SKM-1 treated with dmso at 0.1 percent for 144 hours (cell line): ENCODE data around the gene CENPC.
"Not testable (repeated sequence)": the region's sequence is repeated elsewhere in the genome, so short reads cannot be mapped to it uniquely, and the experiment has no call there.

Source experiments
- DNase-seq: peaks from one replicate; lab custom pipeline; 2025; ENCODE audit not compliant: unreplicated experiment; lab: John Stamatoyannopoulos, UW

Gene CENPC

DNA sequence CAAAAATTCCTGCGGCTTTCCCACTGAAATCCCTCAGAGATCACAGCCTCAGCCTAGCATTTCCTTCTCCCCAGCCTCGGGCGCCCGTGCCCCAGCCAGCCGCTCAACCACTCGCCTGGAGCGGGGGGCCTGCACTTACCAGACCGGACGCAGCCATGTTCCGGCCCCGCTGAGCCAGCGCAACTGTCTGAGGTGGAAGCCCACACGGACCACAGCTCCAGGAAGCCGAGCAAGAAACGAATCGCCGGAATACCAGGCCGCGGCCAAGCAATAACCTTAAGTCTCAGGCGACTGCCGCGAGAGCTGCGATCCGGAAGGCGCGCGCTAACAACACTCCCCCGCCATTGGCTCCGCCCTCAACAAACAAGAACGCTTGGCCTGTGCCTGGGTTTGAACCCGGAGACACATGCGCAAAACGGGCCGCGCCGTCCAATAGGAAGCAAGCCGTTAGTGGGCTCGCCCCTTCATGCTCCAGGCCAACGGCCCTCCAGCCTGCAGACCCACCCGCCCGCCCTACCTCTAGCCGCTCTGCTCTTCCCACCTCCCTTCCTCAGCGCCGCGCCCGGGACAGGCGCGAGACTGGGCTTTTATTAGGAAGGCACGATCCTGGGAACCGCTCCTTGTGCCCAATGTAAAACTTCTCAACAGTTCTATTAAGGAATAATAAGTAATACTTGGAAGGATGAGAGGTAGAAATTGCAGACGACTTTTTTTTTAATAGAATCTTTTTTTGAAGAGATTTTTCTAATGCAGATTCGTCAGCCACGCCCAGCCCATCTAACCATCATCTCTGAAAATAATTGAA lies at the start of gene CENPC:
CENPC (minus strand) TSS at position 305 of the 805 bp plus-strand sequence; CDS start at position 157, 148 bp downstream.
- peak; percentile 95 for DNase-seq

DNA sequence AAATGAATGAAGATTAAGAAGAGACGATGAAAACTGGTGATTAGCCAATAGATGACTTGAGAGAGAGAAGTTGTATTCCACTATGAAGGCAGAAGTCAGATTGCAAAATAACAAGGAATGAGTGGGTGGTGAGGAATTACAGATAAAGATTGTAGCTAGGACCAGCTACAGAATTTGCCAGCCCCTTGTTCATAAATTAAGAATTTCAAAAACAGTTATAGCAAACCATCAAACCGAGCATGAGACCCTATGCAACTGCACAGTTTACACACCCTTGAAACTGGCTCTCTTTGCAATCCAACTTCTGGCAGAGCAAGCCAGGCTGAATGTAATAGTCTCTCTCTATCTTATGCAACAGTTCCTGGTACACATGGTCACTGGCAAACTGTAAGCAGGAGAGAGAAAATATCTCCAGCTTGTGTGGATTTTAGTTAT lies 48.5 kb upstream of the CENPC start:
- peak; percentile 38 for DNase-seq

- no peak for DNase-seq
Observed at GRCh38 chr4:67587156-67587555, 41.9 kb upstream of the CENPC start.

DNA sequence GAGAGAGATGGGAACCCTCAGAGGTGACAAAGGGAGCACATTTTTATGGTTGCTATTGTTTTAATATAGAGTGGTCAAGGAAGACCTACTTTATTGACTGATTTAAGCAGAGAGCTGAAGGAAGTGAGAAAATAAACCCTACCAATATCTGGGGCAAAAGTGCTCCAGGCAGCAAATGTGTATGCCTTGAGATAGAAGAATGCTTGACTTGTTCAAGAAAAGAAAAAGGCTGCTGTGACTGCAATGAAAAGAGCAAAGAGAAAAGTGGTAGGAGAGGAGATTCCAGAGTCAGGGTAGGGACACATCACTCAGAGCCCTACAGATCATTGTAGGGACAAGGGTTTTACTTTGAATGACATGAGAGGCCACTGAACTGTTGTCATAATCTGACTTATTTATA lies 39.2 kb upstream of the CENPC start:
- no peak for DNase-seq

GRCh38 chr4:67581913-67582312 lies 36.6 kb upstream of the CENPC start:
- DNase-seq: no peak

- no peak for DNase-seq
Observed at GRCh38 chr4:67581208-67581857, 36.0 kb upstream of the CENPC start.

GRCh38 chr4:67580577-67580976 lies 35.3 kb upstream of the CENPC start:
- DNase-seq: no peak

DNA sequence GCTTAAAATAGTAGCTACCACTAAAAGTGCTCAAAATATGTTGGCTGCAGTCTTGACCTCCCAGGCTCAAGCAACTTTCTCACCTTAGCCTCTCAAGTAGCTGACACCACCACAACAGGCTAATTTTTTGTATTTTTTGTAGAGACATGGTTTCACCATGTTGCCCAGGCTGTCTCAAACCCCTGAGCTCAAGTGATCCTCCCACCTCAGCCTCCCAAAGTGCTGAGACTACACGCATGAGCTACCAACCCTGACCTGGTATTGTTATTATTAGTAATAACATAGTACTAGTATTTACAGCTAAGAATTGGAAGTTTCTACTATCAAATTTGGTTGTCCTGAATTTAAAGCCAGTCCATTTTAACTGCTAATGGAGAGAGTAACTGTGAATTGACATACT lies 31.2 kb upstream of the CENPC start:
- DNase-seq: no peak

- no peak for DNase-seq
Observed at GRCh38 chr4:67576059-67576466, 30.8 kb upstream of the CENPC start.

DNA sequence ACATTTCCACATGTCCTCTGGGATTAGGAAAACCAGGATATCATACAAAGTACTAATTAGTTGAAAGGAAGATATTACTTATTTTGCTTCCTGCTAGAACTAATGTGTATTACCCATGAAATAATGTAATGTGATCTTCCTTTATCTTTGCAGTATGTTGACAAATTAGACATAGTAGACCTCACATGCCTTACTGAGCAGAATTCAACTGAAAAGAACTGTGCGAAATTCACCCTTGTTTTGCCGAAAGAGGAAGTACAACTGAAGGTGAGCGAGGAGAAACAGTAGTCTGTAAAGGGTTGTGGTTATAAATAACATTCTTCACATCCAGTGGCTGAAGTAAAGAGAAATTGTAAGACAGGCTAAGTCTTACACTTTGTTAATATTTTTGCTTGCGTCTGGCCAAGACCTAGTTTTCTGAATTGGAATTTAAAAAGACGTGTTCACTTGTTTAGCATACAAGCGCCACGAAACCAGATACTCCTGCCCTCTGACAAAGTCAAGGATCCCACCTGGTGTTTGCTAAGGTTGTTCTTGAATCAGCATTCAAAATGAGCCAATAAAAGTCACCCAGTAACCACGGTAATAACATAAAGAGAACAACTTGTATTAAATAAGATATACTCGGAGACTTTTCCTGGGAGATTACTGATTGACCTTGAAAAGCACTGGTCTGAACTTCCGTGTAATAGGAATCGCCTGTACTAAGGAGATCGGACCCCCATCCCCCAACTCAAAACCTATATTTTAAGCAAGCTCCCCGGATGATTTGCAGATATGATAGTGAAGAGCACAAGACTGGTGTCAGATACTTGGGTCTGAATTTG lies 30.1 kb upstream of the CENPC start:
- DNase-seq: peak; percentile 83

GRCh38 chr4:67573193-67573592 lies 27.9 kb upstream of the CENPC start:
- DNase-seq: no peak

GRCh38 chr4:67571975-67572374 lies 26.7 kb upstream of the CENPC start:
- DNase-seq: no peak

- DNase-seq: no peak
Observed at GRCh38 chr4:67570537-67570936, 25.2 kb upstream of the CENPC start.

DNA sequence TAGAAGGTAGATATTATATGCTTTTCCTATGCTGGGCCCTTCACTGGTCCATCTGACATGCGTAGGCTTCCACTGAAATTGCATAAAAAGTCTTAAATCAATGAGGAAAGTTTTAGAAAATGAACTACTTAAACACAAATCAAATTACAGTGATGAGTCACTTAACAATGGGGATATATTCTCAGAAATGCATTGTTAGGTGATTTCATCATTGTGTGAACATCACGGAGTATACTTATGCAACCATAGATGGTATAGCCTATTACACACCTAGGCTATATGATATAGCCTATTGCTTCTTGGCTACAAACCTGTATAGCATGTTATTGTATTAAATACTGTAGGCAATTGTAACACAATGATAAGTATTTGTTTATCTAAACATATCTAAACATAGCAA lies 23.5 kb upstream of the CENPC start:
- no peak for DNase-seq

DNA sequence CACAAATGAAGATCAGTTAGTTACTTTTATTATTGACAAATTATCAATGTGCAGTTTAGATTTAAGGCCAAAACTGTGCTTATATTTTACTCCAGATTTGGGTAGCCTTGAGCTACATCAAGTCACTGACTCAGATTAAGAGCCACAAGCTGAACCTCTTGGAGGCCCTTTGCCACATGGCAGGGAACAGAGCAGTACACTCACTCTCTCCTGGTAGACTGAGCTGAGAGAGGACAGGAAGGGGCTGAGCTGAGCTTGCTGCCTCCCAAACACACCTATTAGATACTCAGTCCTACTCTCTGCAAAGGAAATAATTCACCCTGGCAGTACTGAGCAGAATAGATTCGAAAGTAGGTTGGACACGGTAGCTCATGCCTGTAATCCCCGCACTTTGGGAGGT lies 21.0 kb upstream of the CENPC start:
- no peak for DNase-seq

GRCh38 chr4:67565284-67565683 lies 20.0 kb upstream of the CENPC start:
- no peak for DNase-seq

DNA sequence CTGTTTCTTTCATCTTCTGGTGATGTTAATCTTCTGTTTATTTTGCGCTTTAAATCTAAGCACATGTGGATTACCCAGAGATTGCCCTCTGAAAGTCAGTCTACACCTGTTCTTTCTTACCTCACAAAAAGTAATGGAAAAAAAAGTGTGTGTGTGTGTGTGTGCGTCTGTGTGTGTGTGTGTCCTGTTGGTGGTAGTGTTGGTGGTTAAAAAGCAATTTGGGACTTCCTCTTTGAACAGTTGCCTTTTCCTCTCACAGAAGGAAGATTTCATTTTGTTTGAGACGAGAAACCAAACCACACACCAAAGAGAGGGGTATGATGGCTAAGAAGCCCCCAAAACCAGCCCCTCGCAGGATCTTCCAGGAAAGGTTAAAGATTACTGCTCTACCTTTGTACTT lies 13.2 kb upstream of the CENPC start, which contains the start of gene STAP1:
STAP1 (plus strand) TSS at position 235 of the 400 bp plus-strand sequence; CDS start at position 318, 83 bp downstream.
- DNase-seq: peak; percentile 58

DNA sequence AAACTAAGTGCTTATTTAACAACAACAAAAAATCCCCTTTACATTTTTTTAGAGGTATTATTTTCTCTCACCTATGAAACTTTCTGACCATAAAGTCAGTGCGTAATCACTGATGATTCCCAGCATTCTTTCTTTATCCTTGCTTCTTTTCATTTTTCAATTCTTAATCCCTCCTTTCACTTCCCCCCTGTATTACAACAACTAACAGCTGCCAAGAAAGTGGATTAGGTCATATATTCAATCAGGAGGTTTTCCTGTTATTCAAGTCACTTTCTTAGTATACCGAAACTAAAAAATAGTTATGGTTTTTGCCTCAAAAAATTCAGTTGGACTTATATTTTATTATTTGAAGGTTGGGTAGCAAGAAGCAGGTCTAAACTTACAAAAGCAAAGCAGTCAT lies 11.1 kb upstream of the CENPC start:
- no peak for DNase-seq

- no peak for DNase-seq
Observed at GRCh38 chr4:67555447-67555846, 10.1 kb upstream of the CENPC start.

GRCh38 chr4:67554096-67554495 lies 8.8 kb upstream of the CENPC start:
- DNase-seq: no peak

GRCh38 chr4:67552146-67552792 lies 7.0 kb upstream of the CENPC start:
- not testable (repeated sequence) for DNase-seq
